HCT116 (cell line): ENCODE results near the gene PDZRN4. TPM values are rescaled to one million over a fixed set of nuclear protein-coding genes. Genes with fewer than 3 reads are reported as not detected.

Experiments used
- ATAC-seq: fragments of 200-7000 bp; cut with Tn5 transposase; 2 replicates; pipeline ENCODE4 v1.9.1; 2020; ENCODE audit warnings: mild to moderate bottlenecking, moderate library complexity
- BruUV-seq: library from RNA; stranded (reverse); fragments of 400-500 nt; replicated peaks from 2 replicates; lab custom pipeline; 2021; lab: Mats Ljungman, UMichigan
- CTCF ChIA-PET: fragments of 300-600 bp; sonication (Branson Sonifier 250); formaldehyde crosslinking; loops from one replicate; lab custom pipeline; 2021; ENCODE audit warnings: antibody characterized with exemption; lab: Charles Lee
- POLR2A ChIA-PET: fragments of 300-600, 350-600 bp; sonication (Branson Sonifier 250); formaldehyde crosslinking; loops from one replicate; lab custom pipeline; 2021; ENCODE audit warnings: antibody characterized with exemption; lab: Charles Lee
- RAD21 ChIA-PET, 2 experiments: fragments of 300-600 bp; sonication (Branson Sonifier 250); formaldehyde crosslinking; loops; one replicate each; lab custom pipeline; 2023; ENCODE audit warnings: low total read pairs in 2 of 2; ENCODE audit not compliant: uncharacterized antibody in 2 of 2, unreplicated experiment in 2 of 2, low non-redundant PET in 1 of 2; lab: Charles Lee
- DNase-seq: peaks from one replicate; pipeline ENCODE4 v3.0.0-alpha.2; 2010; ENCODE audit warnings: low read depth, low spot score
- H2AFZ ChIP-seq: fragments of 200-600 bp; shearing (Covaris generic), sonication (generic); 2 replicates; pipeline ENCODE4 v1.6.1; 2017; ENCODE audit warnings: low read depth, mixed run types, mixed read lengths, antibody characterized with exemption, low read length; ENCODE audit not compliant: poor library complexity, severe bottlenecking
- H3K27ac ChIP-seq: 2 replicates; pipeline ENCODE4 v1.5.1; 2012; ENCODE audit warnings: low read depth, low read length
- H3K27me3 ChIP-seq: fragments of 200-600 bp; sonication (generic); 2 replicates; pipeline ENCODE4 v1.6.1; 2016; ENCODE audit warnings: mixed run types, low read length, mixed read lengths; ENCODE audit not compliant: insufficient read depth
- H3K36me3 ChIP-seq, 2 experiments: fragments of 200-500 bp in 1 of 2; fragments of 200-600 bp in 1 of 2; sonication (Bioruptor generic) in 1 of 2; sonication (generic) in 1 of 2; 2 replicates each; pipeline versions ENCODE4 v1.5.1 to v1.6.1; 2014 to 2016; ENCODE audit warnings: low read length in 2 of 2, inconsistent platforms in 1 of 2, mixed read lengths in 1 of 2, mixed run types in 1 of 2; ENCODE audit not compliant: insufficient read depth in 2 of 2, control insufficient read depth in 1 of 2
- H3K4me1 ChIP-seq, 2 experiments: fragments of 200-600 bp in 1 of 2; sonication (generic) in 1 of 2; 2 replicates each; pipeline versions ENCODE4 v1.5.1 to v1.6.1; 2012 to 2017; ENCODE audit warnings: low read length in 2 of 2, inconsistent platforms in 1 of 2, mild to moderate bottlenecking in 1 of 2, mixed read lengths in 1 of 2, mixed run types in 1 of 2, moderate library complexity in 1 of 2; ENCODE audit not compliant: insufficient read depth in 2 of 2, control insufficient read depth in 1 of 2
- H3K4me2 ChIP-seq: fragments of 200-600 bp; sonication (generic); 2 replicates; pipeline ENCODE4 v1.6.1; 2017; ENCODE audit warnings: mixed run types, low read length, mixed read lengths
- H3K4me3 ChIP-seq, 2 experiments: fragments of 200-600 bp in 1 of 2; sonication (generic) in 1 of 2; replicated peaks in 1 of 2; 2 replicates each; pipeline ENCODE4 v1.5.1; 2011 to 2016; ENCODE audit warnings: low read length in 2 of 2, control low read depth in 1 of 2, low read depth in 1 of 2, mild to moderate bottlenecking in 1 of 2, mixed read lengths in 1 of 2, mixed run types in 1 of 2
- H3K79me2 ChIP-seq: fragments of 200-600 bp; sonication (generic); 2 replicates; pipeline ENCODE4 v1.6.1; 2017; ENCODE audit warnings: mild to moderate bottlenecking, mixed run types, low read length, moderate library complexity, mixed read lengths; ENCODE audit not compliant: insufficient read depth
- H3K9ac ChIP-seq: fragments of 200-600 bp; sonication (generic); 2 replicates; pipeline ENCODE4 v1.6.1; 2016; ENCODE audit warnings: low read length, mixed read lengths
- H3K9me2 ChIP-seq: fragments of 200-600 bp; sonication (generic), shearing (Covaris generic); 2 replicates; pipeline ENCODE4 v1.6.1; 2017; ENCODE audit warnings: mixed run types, mild to moderate bottlenecking, moderate library complexity; ENCODE audit not compliant: insufficient read depth
- H3K9me3 ChIP-seq, 2 experiments: fragments of 200-500 bp in 1 of 2; fragments of 200-600 bp in 1 of 2; sonication (Bioruptor generic) in 1 of 2; sonication (generic) in 1 of 2; 2 replicates each; pipeline ENCODE4 v1.6.1; 2014 to 2017; ENCODE audit warnings: low read length in 2 of 2, mixed read lengths in 2 of 2, inconsistent platforms in 1 of 2, low read depth in 1 of 2, mild to moderate bottlenecking in 1 of 2, mixed run types in 1 of 2, moderate library complexity in 1 of 2; ENCODE audit not compliant: control insufficient read depth in 1 of 2, insufficient read depth in 1 of 2
- H4K20me1 ChIP-seq: fragments of 200-600 bp; sonication (generic), shearing (Covaris generic); 2 replicates; pipeline ENCODE4 v1.6.1; 2017; ENCODE audit warnings: mixed run types, mild to moderate bottlenecking, moderate library complexity; ENCODE audit not compliant: insufficient read depth
- CEBPB ChIP-seq: IDR thresholded peaks from 2 replicates; pipeline ENCODE4 v1.6.1; 2012; ENCODE audit warnings: low read depth
- ELF1 ChIP-seq: IDR thresholded peaks from 2 replicates; pipeline ENCODE4 v1.6.1; 2012; ENCODE audit warnings: low read depth, borderline replicate concordance
- EZH2phosphoT487 ChIP-seq: fragments of 200-600 bp; IDR thresholded peaks from 2 replicates; pipeline ENCODE4 v1.6.1; 2018; ENCODE audit warnings: antibody characterized with exemption, borderline replicate concordance
- FOSL1 ChIP-seq: IDR thresholded peaks from 2 replicates; pipeline ENCODE4 v1.6.1; 2012; ENCODE audit warnings: low read depth
- JUND ChIP-seq: IDR thresholded peaks from 2 replicates; pipeline ENCODE4 v1.6.1; 2012
- POLR2A ChIP-seq: IDR thresholded peaks from 2 replicates; pipeline ENCODE4 v1.7.0; 2011; ENCODE audit warnings: borderline replicate concordance; ENCODE audit not compliant: insufficient read depth, insufficient read length; ENCODE audit errors: extremely low read depth
- POLR2AphosphoS5 ChIP-seq: IDR thresholded peaks from 2 replicates; pipeline ENCODE4 v1.6.1; 2011; ENCODE audit warnings: mild to moderate bottlenecking, low read depth, low read length, moderate library complexity
- SRF ChIP-seq: IDR thresholded peaks from 2 replicates; pipeline ENCODE4 v1.6.1; 2012; ENCODE audit warnings: low read depth
- TCF7L2 ChIP-seq: IDR thresholded peaks from 2 replicates; pipeline ENCODE4 v1.7.0; 2011; ENCODE audit warnings: borderline replicate concordance, inconsistent platforms; ENCODE audit not compliant: insufficient read depth, insufficient read length; ENCODE audit errors: extremely low read depth
- ZFX ChIP-seq: fragments of 450-650 bp; IDR thresholded peaks from 2 replicates; pipeline ENCODE4 v1.6.1; 2017
- ZNF274 ChIP-seq: fragments of 200-500 bp; sonication (Bioruptor generic); IDR thresholded peaks from 2 replicates; pipeline ENCODE4 v1.6.1; 2014; ENCODE audit warnings: mild to moderate bottlenecking, low read depth, low read length, inconsistent platforms
- intact Hi-C: fragments of 100-400 bp; cut with micrococcal nuclease; formaldehyde crosslinking; loops from 2 replicates; pipeline ENCODE4 v1.10.0; 2022
- total RNA-seq: library from RNA; stranded (reverse); gene quantifications from one replicate; pipeline ENCODE4 v1.2.1, GENCODE V29; 2021; ENCODE audit not compliant: unreplicated experiment
- TF ChIP-seq, protein P1 (sequence below): IDR thresholded peaks from 2 replicates; pipeline ENCODE4 v1.6.1; 2012
- TF ChIP-seq, protein P2 (sequence below), 3 experiments: fragments of 200-600 bp in 1 of 3; sonication (generic) in 1 of 3; IDR thresholded peaks in 2 of 3; conservative IDR thresholded peaks in 1 of 3; 2 replicates each; pipeline ENCODE4 v1.5.1; 2012 to 2017; ENCODE audit warnings: low read depth in 2 of 3, low read length in 2 of 3, antibody characterized with exemption in 1 of 3, borderline replicate concordance in 1 of 3, control low read depth in 1 of 3, mild to moderate bottlenecking in 1 of 3, mixed read lengths in 1 of 3, mixed run types in 1 of 3, moderate library complexity in 1 of 3; ENCODE audit not compliant: insufficient read depth in 1 of 3
- TF ChIP-seq, protein P3 (sequence below): IDR thresholded peaks from 2 replicates; pipeline ENCODE4 v1.6.1; 2011; ENCODE audit warnings: mild to moderate bottlenecking, low read length, moderate library complexity; ENCODE audit not compliant: insufficient replicate concordance; ENCODE audit errors: extremely low read depth
- TF ChIP-seq, protein P4 (sequence below): IDR thresholded peaks from 2 replicates; pipeline ENCODE4 v1.6.1; 2012; ENCODE audit warnings: low read depth

PDZRN4 gene
- total RNA-seq, 1 experiment from 2014 or later, result not detected

DNA sequence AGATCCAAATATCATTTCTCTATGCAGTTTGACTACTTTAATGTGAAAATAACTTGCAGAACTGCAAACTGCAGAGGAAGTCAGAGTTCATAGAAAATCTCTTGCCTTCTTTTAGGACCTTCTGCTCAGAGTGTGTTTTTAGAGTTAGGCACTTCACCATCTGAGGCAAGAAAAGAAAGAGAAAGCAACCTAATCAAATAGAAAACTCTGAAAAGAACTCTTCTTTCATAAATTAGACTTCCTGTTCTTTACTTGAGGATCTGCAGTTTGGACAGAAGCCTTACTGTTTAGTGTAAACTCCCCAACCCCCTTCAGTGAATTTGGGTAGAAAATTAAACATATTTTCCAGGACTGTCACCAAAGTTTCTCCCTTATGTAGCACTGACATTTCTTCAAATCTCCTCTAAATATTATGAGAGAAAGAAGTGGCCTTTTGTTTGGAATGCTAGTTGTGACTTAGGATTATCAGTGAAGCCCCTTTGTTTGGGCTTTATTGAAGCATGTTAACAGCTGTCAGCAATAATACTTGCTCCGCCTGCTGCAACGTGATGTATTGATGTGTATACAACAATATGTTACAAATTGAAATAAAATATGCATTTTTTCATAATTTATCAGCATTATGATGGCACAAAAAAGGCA lies 99.5 kb downstream of the PDZRN4 start:
- peaks cover 1 to 10% of the 10 kb centered on the region in 2 experiments; a peak in 3 of 4 replicates for H3K4me1 ChIP-seq
- ChIA-PET RAD21 (no interaction called here), CTCF (no interaction called here), POLR2A (no interaction called here)
- no peaks in the 10 kb centered on the region for H3K9me2 ChIP-seq
- no peaks in the 10 kb centered on the region for H4K20me1 ChIP-seq
- H3K4me2 ChIP-seq, result no peak overlapping the region
- BruUV-seq, result no TSS peak
- H2AFZ ChIP-seq, result no peak overlapping the region
- no peaks in the 10 kb centered on the region for H3K36me3 ChIP-seq
- intact Hi-C loops, result no loop called here
- TF ChIP-seq FOSL1, result no peak
- TF ChIP-seq SRF, result no peak
- TF ChIP-seq POLR2AphosphoS5, result no peak
- no peak for TF ChIP-seq POLR2A
- TF ChIP-seq ELF1, result no peak
- TF ChIP-seq, protein P1, sequence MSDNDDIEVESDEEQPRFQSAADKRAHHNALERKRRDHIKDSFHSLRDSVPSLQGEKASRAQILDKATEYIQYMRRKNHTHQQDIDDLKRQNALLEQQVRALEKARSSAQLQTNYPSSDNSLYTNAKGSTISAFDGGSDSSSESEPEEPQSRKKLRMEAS, result no peak
- TF ChIP-seq, protein P2, sequence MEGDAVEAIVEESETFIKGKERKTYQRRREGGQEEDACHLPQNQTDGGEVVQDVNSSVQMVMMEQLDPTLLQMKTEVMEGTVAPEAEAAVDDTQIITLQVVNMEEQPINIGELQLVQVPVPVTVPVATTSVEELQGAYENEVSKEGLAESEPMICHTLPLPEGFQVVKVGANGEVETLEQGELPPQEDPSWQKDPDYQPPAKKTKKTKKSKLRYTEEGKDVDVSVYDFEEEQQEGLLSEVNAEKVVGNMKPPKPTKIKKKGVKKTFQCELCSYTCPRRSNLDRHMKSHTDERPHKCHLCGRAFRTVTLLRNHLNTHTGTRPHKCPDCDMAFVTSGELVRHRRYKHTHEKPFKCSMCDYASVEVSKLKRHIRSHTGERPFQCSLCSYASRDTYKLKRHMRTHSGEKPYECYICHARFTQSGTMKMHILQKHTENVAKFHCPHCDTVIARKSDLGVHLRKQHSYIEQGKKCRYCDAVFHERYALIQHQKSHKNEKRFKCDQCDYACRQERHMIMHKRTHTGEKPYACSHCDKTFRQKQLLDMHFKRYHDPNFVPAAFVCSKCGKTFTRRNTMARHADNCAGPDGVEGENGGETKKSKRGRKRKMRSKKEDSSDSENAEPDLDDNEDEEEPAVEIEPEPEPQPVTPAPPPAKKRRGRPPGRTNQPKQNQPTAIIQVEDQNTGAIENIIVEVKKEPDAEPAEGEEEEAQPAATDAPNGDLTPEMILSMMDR (IDR thresholded peaks at IDR 0.05 in 2 of 3, conservative IDR thresholded peaks at IDR 0.05 in 1 of 3; ENCODE audit: borderline replicate concordance in 1 of 3, insufficient read depth in 1 of 3, low read depth in 2 of 3, low read length in 2 of 3), result no peak
- TF ChIP-seq, protein P3, sequence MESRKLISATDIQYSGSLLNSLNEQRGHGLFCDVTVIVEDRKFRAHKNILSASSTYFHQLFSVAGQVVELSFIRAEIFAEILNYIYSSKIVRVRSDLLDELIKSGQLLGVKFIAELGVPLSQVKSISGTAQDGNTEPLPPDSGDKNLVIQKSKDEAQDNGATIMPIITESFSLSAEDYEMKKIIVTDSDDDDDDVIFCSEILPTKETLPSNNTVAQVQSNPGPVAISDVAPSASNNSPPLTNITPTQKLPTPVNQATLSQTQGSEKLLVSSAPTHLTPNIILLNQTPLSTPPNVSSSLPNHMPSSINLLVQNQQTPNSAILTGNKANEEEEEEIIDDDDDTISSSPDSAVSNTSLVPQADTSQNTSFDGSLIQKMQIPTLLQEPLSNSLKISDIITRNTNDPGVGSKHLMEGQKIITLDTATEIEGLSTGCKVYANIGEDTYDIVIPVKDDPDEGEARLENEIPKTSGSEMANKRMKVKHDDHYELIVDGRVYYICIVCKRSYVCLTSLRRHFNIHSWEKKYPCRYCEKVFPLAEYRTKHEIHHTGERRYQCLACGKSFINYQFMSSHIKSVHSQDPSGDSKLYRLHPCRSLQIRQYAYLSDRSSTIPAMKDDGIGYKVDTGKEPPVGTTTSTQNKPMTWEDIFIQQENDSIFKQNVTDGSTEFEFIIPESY, result no peak
- TF ChIP-seq TCF7L2, result no peak
- TF ChIP-seq CEBPB, result no peak
- no peak for TF ChIP-seq JUND
- TF ChIP-seq, protein P4, sequence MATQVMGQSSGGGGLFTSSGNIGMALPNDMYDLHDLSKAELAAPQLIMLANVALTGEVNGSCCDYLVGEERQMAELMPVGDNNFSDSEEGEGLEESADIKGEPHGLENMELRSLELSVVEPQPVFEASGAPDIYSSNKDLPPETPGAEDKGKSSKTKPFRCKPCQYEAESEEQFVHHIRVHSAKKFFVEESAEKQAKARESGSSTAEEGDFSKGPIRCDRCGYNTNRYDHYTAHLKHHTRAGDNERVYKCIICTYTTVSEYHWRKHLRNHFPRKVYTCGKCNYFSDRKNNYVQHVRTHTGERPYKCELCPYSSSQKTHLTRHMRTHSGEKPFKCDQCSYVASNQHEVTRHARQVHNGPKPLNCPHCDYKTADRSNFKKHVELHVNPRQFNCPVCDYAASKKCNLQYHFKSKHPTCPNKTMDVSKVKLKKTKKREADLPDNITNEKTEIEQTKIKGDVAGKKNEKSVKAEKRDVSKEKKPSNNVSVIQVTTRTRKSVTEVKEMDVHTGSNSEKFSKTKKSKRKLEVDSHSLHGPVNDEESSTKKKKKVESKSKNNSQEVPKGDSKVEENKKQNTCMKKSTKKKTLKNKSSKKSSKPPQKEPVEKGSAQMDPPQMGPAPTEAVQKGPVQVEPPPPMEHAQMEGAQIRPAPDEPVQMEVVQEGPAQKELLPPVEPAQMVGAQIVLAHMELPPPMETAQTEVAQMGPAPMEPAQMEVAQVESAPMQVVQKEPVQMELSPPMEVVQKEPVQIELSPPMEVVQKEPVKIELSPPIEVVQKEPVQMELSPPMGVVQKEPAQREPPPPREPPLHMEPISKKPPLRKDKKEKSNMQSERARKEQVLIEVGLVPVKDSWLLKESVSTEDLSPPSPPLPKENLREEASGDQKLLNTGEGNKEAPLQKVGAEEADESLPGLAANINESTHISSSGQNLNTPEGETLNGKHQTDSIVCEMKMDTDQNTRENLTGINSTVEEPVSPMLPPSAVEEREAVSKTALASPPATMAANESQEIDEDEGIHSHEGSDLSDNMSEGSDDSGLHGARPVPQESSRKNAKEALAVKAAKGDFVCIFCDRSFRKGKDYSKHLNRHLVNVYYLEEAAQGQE, result no peak
- no peak for TF ChIP-seq ZNF274
- TF ChIP-seq EZH2phosphoT487, result no peak
- TF ChIP-seq ZFX, result no peak
- ATAC-seq (no peak), DNase-seq (no peak)
- H3K4me3 ChIP-seq, result no peak overlapping the region
- no peaks in the 10 kb centered on the region for H3K27me3 ChIP-seq
- H3K9me3 ChIP-seq, result no peaks in the 10 kb centered on the region
- no peaks in the 10 kb centered on the region for H3K79me2 ChIP-seq
- no peak overlapping the region for H3K27ac ChIP-seq
- H3K9ac ChIP-seq, result no peak overlapping the region
